H1 (cell line): Measurements from ENCODE around the gene SPECC1. TPM values are rescaled to one million over a fixed set of nuclear protein-coding genes. Genes with fewer than 3 reads are reported as not detected.

Source experiments
- CTCF ChIA-PET: fragments of 300-600 bp; sonication (Branson Sonifier 250); formaldehyde crosslinking; loops from one replicate; lab custom pipeline; 2021; ENCODE audit not compliant: partially characterized antibody; lab: Charles Lee
- POLR2A ChIA-PET: fragments of 300-600 bp; sonication (Branson Sonifier 250); formaldehyde crosslinking; loops from one replicate; lab custom pipeline; 2021; ENCODE audit warnings: inconsistent platforms; ENCODE audit not compliant: partially characterized antibody; lab: Charles Lee
- DNase-seq, 2 experiments: peaks; one replicate each; pipeline versions ENCODE4 v3.0.0 to v3.0.0-alpha.2; 2010 to 2022; ENCODE audit warnings: low spot score in 2 of 2, low read depth in 1 of 2, mixed read lengths in 1 of 2
- FAIRE-seq: peaks from 2 replicates; lab custom pipeline; 2011; peaks lifted over from hg19 to GRCh38; lab: Jason Lieb, UNC
- H2AFZ ChIP-seq: 2 replicates; pipeline ENCODE4 v1.8.1; 2012; ENCODE audit warnings: low read length, inconsistent platforms
- H2AK5ac ChIP-seq: 2 replicates; pipeline ENCODE4 v1.6.1; 2013; ENCODE audit warnings: low read depth, low read length
- H2BK120ac ChIP-seq: replicated peaks from 2 replicates; pipeline ENCODE3; 2013; ENCODE audit warnings: low read depth, low read length, inconsistent platforms
- H2BK12ac ChIP-seq: 2 replicates; pipeline ENCODE4 v1.6.1; 2013; ENCODE audit warnings: low read depth, low read length
- H2BK15ac ChIP-seq: 2 replicates; pipeline ENCODE4 v1.6.1; 2013; ENCODE audit warnings: low read length
- H2BK20ac ChIP-seq: 2 replicates; pipeline ENCODE4 v1.6.1; 2013; ENCODE audit warnings: low read length
- H2BK5ac ChIP-seq: 2 replicates; pipeline ENCODE4 v1.6.1; 2013; ENCODE audit warnings: low read depth, low read length
- H3K14ac ChIP-seq: 2 replicates; pipeline ENCODE4 v1.6.1; 2013; ENCODE audit warnings: inconsistent platforms; ENCODE audit not compliant: insufficient read length
- H3K18ac ChIP-seq: 2 replicates; pipeline ENCODE4 v1.6.1; 2013; ENCODE audit warnings: low read length; ENCODE audit errors: extremely low read depth
- H3K23ac ChIP-seq: 2 replicates; pipeline ENCODE4 v1.6.1; 2013; ENCODE audit warnings: inconsistent platforms; ENCODE audit not compliant: insufficient read length
- H3K23me2 ChIP-seq: 2 replicates; pipeline ENCODE4 v1.6.1; 2013; ENCODE audit warnings: low read depth, low read length
- H3K27ac ChIP-seq: 2 replicates; pipeline ENCODE4 v1.6.1; 2011; ENCODE audit warnings: low read depth, low read length, inconsistent platforms
- H3K27me3 ChIP-seq, 4 experiments: replicated peaks in 1 of 4; 1 replicate in 1 of 4; 2 replicates in 3 of 4; pipeline versions ENCODE4 v1.6.1 to v1.8.1; 2011 to 2013; ENCODE audit warnings: low read length in 3 of 4, mild to moderate bottlenecking in 3 of 4, inconsistent platforms in 2 of 4, mixed read lengths in 2 of 4, moderate library complexity in 1 of 4; ENCODE audit not compliant: control insufficient read depth in 3 of 4, insufficient read depth in 3 of 4; ENCODE audit errors: extremely low read depth in 1 of 4
- H3K36me3 ChIP-seq, 4 experiments: 2 replicates each; pipeline versions ENCODE4 v1.6.1 to v1.8.1; 2011 to 2013; ENCODE audit warnings: mild to moderate bottlenecking in 4 of 4, low read length in 3 of 4, moderate library complexity in 2 of 4, control low read depth in 1 of 4, inconsistent platforms in 1 of 4; ENCODE audit not compliant: insufficient read depth in 4 of 4, control insufficient read depth in 2 of 4
- H3K4ac ChIP-seq: replicated peaks from 2 replicates; pipeline ENCODE3; 2013; ENCODE audit warnings: low read length, low read depth, mixed read lengths, inconsistent platforms; ENCODE audit not compliant: insufficient read length
- H3K4me1 ChIP-seq, 4 experiments: replicated peaks in 1 of 4; 1 replicate in 1 of 4; 2 replicates in 3 of 4; pipeline versions ENCODE4 v1.6.1 to v1.8.1; 2011 to 2013; ENCODE audit warnings: low read length in 3 of 4, inconsistent platforms in 2 of 4, mixed read lengths in 1 of 4; ENCODE audit not compliant: insufficient read depth in 4 of 4, control insufficient read depth in 3 of 4
- H3K4me2 ChIP-seq, 2 experiments: 2 replicates each; pipeline versions ENCODE4 v1.6.1 to v1.8.1; 2011 to 2013; ENCODE audit warnings: low read depth in 2 of 2, low read length in 2 of 2, control low read depth in 1 of 2, inconsistent platforms in 1 of 2, mild to moderate bottlenecking in 1 of 2; ENCODE audit not compliant: insufficient read depth in 1 of 2
- H3K4me3 ChIP-seq, 4 experiments: fragments of 200-600, 300-600 bp in 1 of 4; sonication (generic), shearing (Covaris generic), sonication (Bioruptor Twin) in 1 of 4; 2 replicates each; pipeline versions ENCODE4 v1.5.1 to v1.8.1; 2011 to 2016; ENCODE audit warnings: low read length in 4 of 4, low read depth in 3 of 4, control low read depth in 2 of 4, inconsistent platforms in 2 of 4, mild to moderate bottlenecking in 2 of 4, mixed read lengths in 1 of 4, moderate library complexity in 1 of 4; ENCODE audit not compliant: insufficient read depth in 2 of 4; ENCODE audit errors: extremely low read depth in 1 of 4
- H3K56ac ChIP-seq: replicated peaks from 2 replicates; pipeline ENCODE3; 2013; ENCODE audit warnings: low read depth, mild to moderate bottlenecking, mixed read lengths, low read length, inconsistent platforms; ENCODE audit not compliant: insufficient read length
- H3K79me1 ChIP-seq: 2 replicates; pipeline ENCODE4 v1.6.1; 2013; ENCODE audit warnings: low read depth, low read length, control low read depth
- H3K79me2 ChIP-seq, 2 experiments: 2 replicates each; pipeline versions ENCODE4 v1.6.1 to v1.8.1; 2012 to 2013; ENCODE audit warnings: low read length in 2 of 2, mild to moderate bottlenecking in 2 of 2, inconsistent platforms in 1 of 2; ENCODE audit not compliant: insufficient read depth in 2 of 2, control insufficient read depth in 1 of 2
- H3K9ac ChIP-seq, 4 experiments: replicated peaks in 1 of 4; 1 replicate in 1 of 4; 2 replicates in 3 of 4; pipeline versions ENCODE4 v1.6.1 to v1.8.1; 2011 to 2013; ENCODE audit warnings: low read depth in 3 of 4, low read length in 3 of 4, control low read depth in 2 of 4, mild to moderate bottlenecking in 2 of 4, moderate library complexity in 2 of 4, inconsistent platforms in 1 of 4; ENCODE audit errors: extremely low read depth in 1 of 4
- H3K9me3 ChIP-seq, 2 experiments: 2 replicates each; pipeline versions ENCODE4 v1.6.1 to v1.8.1; 2012 to 2013; ENCODE audit warnings: mild to moderate bottlenecking in 2 of 2, moderate library complexity in 2 of 2, control low read depth in 1 of 2, inconsistent platforms in 1 of 2, low read depth in 1 of 2, low read length in 1 of 2, mixed read lengths in 1 of 2; ENCODE audit not compliant: insufficient read depth in 2 of 2
- H4K20me1 ChIP-seq, 2 experiments: replicated peaks in 1 of 2; 2 replicates each; pipeline versions ENCODE3 to v1.8.1; 2011 to 2013; ENCODE audit warnings: inconsistent platforms in 2 of 2, low read length in 2 of 2, mild to moderate bottlenecking in 1 of 2; ENCODE audit not compliant: insufficient read depth in 2 of 2, control insufficient read depth in 1 of 2
- H4K5ac ChIP-seq: 2 replicates; pipeline ENCODE4 v1.6.1; 2013; ENCODE audit warnings: low read length, low read depth, mixed read lengths, inconsistent platforms; ENCODE audit not compliant: insufficient read length
- H4K8ac ChIP-seq: 2 replicates; pipeline ENCODE4 v1.8.0; 2013; ENCODE audit warnings: mild to moderate bottlenecking, moderate library complexity, low read length, inconsistent platforms; ENCODE audit not compliant: insufficient read depth; ENCODE audit errors: extremely low read depth
- H4K91ac ChIP-seq: replicated peaks from 2 replicates; pipeline ENCODE3; 2013; ENCODE audit warnings: low read length, mixed read lengths, inconsistent platforms; ENCODE audit not compliant: insufficient read length
- BRCA1 ChIP-seq: IDR thresholded peaks from 2 replicates; pipeline ENCODE4 v1.6.1; 2012; ENCODE audit warnings: low read depth, low read length, improper control_type of control experiment
- WGBS, 2 experiments: shearing (Covaris generic) in 1 of 2; methylation state at CpG; one replicate each; pipeline versions ENCODE4 v1.1.6 to v1.1.7; 2013 to 2015; ENCODE audit warnings: low lambda C conversion rate in 2 of 2, mixed read lengths in 2 of 2, inconsistent platforms in 1 of 2, low coverage in 1 of 2, missing lambda C conversion rate in 1 of 2; ENCODE audit not compliant: insufficient replicate concordance in 2 of 2, insufficient coverage in 1 of 2, insufficient read length in 1 of 2; ENCODE audit errors: extremely low coverage in 1 of 2, missing lambda C conversion rate in 1 of 2; 5-methylcytosine and 5-hydroxymethylcytosine counted together
- polyA plus RNA-seq, 7 experiments: library from polyadenylated mRNA; depleted of rRNA in 3 of 7; stranded (reverse) in 5 of 7; unstranded in 2 of 7; fragments of >200 nt in 5 of 7; fragments of 200-250 nt in 2 of 7; gene quantifications; 1 replicate in 5 of 7; 2 replicates in 1 of 7; 4 replicates in 1 of 7; pipeline versions ENCODE4 v1.2.1 to v1.2.3, GENCODE V29; 2011 to 2013; ENCODE audit warnings: missing spikeins in 2 of 7, mixed read lengths in 2 of 7
- total RNA-seq: library from RNA; stranded (reverse); fragmentation: NEBNext Ultra II Directional; extraction: Animal tissue kit (Norgen Biotek cat#: 25700); gene quantifications from 2 replicates; pipeline ENCODE4 v1.2.1, GENCODE V29; 2021
- TF ChIP-seq, protein P1 (sequence below): IDR thresholded peaks from 2 replicates; pipeline ENCODE4 v1.6.1; 2012; ENCODE audit warnings: inconsistent platforms

The SPECC1 gene
- total and polyA plus RNA-seq, 2 of the 8 experiments (the other 6 are each of a cell fraction or from before 2014, with no cell fraction given), result 35.8 to 87.9 TPM

DNA sequence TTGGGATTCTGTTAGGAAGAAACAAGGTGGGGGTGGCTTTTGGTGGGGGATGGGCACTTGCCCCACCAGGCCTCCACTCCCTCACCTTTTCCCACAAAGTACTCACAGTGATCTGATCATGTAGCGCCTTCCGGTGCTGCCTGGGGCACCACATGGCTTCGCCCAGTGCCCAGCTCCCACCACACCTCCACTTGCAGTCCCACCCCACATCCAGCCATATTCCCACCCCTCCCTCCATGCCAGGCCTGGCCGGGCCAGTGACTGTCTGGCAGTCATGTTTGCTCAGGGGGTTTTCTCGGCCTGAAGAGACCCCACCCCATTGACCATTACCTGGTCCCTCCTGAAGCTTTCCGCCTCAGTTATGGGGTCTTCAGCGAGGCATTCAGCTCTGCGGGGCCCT, 201.5 kb downstream of the SPECC1 start:
- Histone ChIP-seq H2BK20ac (no peak overlapping the region), H2BK120ac (no peak overlapping the region), H3K27ac (no peak overlapping the region), H2BK5ac (no peak overlapping the region), H3K79me1 (peaks cover 3% of the 10 kb centered on the region; the same call in 1 of the 2 replicates), H4K5ac (no peak overlapping the region), H2BK12ac (no peak overlapping the region), H3K4me3 (no peak overlapping the region), H4K20me1 (peaks cover 0 to 1% of the 10 kb centered on the region in 2 experiments), H4K91ac (no peak overlapping the region), H3K4me2 (no peak overlapping the region), H3K9ac (no peak overlapping the region), H3K23me2 (no peaks in the 10 kb centered on the region), H2AFZ (no peak overlapping the region), H3K4ac (no peak overlapping the region), H4K8ac (0 out of 2 replicates have a peak overlapping the region, but pooled peaks have one; percentile 57), H2BK15ac (no peak overlapping the region), H3K27me3 (no peaks in the 10 kb centered on the region), H3K79me2 (peaks cover 0 to 54% of the 10 kb centered on the region in 2 experiments; a peak in 2 of 4 replicates), H3K36me3 (peaks cover 0 to 3% (median 1%) of the 10 kb centered on the region in 4 experiments; a peak in 1 of 8 replicates), H3K9me3 (no peaks in the 10 kb centered on the region), H3K18ac (no peak overlapping the region), H3K23ac (no peak overlapping the region), H2AK5ac (no peak overlapping the region), H3K14ac (no peak overlapping the region), H3K4me1 (peaks cover 0 to 10% (median 6%) of the 10 kb centered on the region in 4 experiments), H3K56ac (no peak overlapping the region)
- WGBS, 2 experiments, result 93% methylated on average over 8 of the region's 8 CpGs; no CpG with 5 or more reads in 1 of the 2 experiments
- POLR2A ChIA-PET, result interaction anchor here (0.6 kb wide), 1 partner anchor 435 kb away, joined by 3 read pairs; no protein-coding TSS in a partner anchor
- CTCF ChIA-PET, result interaction anchor here (1.4 to 2.8 kb wide), 3 partner anchors 12 to 88 kb away, joined by 3 to 11 read pairs (median 7); no protein-coding TSS in a partner anchor
- FAIRE-seq (no peak), DNase-seq (no peak)
- TF ChIP-seq, protein P1, sequence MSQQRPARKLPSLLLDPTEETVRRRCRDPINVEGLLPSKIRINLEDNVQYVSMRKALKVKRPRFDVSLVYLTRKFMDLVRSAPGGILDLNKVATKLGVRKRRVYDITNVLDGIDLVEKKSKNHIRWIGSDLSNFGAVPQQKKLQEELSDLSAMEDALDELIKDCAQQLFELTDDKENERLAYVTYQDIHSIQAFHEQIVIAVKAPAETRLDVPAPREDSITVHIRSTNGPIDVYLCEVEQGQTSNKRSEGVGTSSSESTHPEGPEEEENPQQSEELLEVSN, result no peak
- no peak for TF ChIP-seq BRCA1
